NCI-H345 (cell line): ENCODE measurements around the gene RBM14.
"Not testable (repeated sequence)": the region's sequence is repeated elsewhere in the genome, so short reads cannot be mapped to it uniquely, and the experiment has no call there.

ENCODE experiments used
- DNase-seq: peaks from one replicate; lab custom pipeline; 2025; lab: John Stamatoyannopoulos, UW

The RBM14 gene

DNA sequence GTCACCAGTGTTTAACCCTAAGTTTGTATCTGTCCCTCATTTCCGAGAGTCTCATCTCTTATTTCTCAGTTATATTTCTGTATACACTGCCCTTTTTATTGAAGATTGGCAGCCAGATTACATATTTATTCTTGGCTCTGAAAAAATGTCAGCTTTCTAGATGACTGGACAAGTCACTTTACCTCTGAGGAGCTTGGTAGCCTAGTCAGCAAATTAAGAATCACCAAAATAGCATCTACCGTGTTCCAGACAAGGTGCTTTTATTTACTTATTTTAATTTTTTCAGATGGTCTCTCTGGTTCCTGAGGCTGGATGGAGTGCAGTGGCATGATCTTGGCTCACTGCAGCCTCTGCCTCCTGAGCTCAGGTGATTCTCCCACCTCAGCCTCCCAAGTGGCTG lies 16.5 kb downstream of the RBM14 start:
- DNase-seq: no peak

- DNase-seq: no peak
Observed at GRCh38 chr11:66636411-66636810, 20.0 kb downstream of the RBM14 start.

GRCh38 chr11:66637557-66638176 lies 21.2 kb downstream of the RBM14 start:
- no peak for DNase-seq

DNA sequence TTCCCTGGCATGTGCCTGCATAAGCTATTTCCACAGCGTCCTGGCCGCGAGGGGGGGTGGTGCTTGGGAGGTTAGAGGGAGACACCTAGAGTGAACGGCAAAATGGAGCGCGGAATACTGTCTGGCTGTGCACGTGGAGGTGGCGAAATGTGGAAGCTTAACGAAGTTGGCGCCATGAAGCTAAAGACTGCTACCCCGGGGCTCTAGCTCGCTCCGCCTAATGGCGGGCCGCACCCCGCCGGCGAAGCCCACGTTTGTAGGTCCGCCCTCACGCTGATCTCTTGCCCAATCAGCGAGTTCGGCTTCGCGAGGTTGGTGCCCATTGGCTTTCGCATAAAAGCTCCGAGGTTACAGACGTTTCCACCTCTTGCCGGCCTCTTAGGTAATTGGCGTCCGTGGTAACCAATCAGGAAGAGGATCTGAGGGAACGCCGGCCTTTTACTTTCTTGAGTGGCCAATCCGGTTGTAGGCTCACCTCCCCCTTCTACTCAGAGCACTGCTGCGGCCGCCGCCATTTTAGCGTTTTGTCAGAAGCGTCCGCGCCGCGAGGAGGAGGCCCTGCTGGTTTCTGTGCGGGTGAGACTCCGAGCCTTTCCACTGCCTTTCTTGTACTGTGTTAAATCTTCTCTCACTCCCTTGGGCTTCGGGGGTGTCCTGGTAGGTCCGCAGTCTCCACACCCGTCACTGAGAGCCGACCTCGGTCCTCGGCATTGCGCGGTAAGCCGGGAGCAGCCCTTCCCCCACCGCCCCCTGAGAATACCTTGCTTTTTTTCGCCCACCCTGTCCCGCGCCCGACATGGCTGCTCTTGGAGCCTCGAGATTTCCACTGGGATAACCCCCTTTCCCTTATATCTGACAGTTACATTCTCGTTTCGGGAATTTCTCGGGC lies 22.0 kb downstream of the RBM14 start, which contains the start of gene RBM4:
Gene RBM4, plus strand, starts transcription at position 527 of the 889 bp plus-strand sequence. CDS start 1,009 bp downstream, outside the sequence.
- DNase-seq: peak; percentile 100

DNA sequence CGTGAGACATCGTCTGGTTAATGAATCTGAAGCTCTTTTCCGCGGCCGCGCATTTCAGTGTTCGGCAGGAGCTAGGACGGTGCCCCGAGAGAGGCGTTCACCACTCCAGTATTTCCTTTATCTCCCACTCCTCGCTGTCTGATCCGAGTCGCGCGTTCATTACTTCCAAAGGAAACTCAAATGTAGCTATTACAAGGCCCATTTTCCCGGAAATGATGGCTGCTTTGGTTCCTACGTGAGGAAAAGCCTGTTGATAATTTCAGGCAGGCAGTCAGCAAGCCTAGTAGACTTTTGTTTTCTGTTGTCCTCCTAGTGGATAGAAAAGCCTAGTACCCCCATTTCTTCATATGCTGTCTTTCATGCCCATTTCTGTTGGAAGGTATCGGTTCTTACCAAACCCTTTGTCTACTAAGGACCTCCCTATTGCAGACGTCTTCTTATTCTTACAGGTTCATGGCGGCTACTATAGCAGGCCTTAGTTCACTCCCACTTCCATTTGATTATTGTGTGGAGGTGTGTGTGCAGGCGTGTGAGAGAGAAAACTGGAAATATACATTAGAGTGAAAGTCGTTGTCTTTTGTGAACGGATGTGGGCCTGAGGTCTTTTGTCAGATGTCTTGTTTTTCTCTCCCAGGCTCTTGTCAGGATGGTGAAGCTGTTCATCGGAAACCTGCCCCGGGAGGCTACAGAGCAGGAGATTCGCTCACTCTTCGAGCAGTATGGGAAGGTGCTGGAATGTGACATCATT lies 22.8 kb downstream of the RBM14 start:
- DNase-seq: no peak

- not testable (repeated sequence) for DNase-seq
Observed at GRCh38 chr11:66639814-66640340, 23.4 kb downstream of the RBM14 start.

DNA sequence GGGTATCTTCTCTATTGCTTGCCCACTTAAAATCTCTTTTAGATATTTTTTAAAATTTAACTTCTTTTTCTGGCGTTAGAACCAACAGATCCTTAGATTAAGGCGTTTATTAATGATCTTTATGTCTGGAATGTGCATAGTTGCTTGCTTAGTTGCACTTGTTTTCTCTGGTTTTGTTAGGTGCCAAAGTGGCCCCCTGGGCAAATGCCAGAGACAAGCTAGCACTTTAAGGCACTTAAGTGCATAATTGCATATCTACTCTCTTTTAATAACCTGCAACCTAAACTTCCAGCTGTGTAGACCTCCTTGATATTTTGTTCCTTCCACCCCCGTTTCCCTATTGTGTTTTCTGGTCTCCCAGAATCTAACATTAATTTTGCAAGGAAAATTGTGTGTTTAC lies 25.4 kb downstream of the RBM14 start:
- DNase-seq: no peak

GRCh38 chr11:66643745-66644437 lies 27.5 kb downstream of the RBM14 start:
- DNase-seq: no peak

- DNase-seq: no peak
Observed at GRCh38 chr11:66646828-66647227, 30.4 kb downstream of the RBM14 start.

GRCh38 chr11:66649903-66650302 lies 33.5 kb downstream of the RBM14 start:
- no peak for DNase-seq

GRCh38 chr11:66651016-66651415 lies 34.6 kb downstream of the RBM14 start:
- no peak for DNase-seq

DNA sequence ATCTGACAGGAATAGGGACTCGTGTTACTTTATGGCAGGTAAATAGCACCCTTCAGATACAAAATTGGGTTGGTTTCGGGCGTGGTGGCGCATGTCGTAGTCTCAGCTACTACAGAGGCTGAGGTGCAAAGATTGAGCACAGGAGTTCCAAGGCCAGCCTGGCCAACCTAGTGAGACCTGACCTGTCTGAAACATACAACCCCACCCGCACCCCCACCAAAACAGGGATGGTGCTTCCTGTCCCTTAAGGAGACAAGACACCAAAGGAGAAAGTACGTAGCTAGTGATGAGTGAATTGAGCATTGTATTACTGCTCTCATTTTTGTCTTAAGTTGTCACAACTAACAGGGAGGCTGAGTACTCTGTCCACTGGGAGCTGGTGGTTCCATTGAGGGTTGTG lies 36.2 kb downstream of the RBM14 start:
- no peak for DNase-seq

DNA sequence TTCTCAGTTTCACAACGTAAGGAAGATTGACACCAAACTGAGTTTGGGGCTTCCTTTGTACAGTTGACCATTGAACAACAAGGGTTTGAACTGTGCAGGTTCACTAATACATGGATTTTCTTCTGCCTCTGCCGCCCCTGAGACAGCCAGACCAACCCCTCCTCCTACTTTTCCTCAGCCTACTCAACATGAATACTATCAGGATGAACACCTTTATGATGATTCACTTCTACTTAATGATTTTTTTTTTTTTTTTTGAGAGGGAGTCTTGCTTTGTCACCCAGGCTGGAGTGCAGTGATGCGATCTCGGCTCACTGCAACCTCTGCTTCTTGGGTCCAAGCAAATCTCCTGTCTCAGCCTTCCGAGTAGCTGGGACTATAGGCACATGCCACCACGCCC lies 36.7 kb downstream of the RBM14 start:
- DNase-seq: no peak

- DNase-seq: no peak
Observed at GRCh38 chr11:66659763-66660162, 43.3 kb downstream of the RBM14 start.

- no peak for DNase-seq
Observed at GRCh38 chr11:66663741-66664296, 47.4 kb downstream of the RBM14 start.

DNA sequence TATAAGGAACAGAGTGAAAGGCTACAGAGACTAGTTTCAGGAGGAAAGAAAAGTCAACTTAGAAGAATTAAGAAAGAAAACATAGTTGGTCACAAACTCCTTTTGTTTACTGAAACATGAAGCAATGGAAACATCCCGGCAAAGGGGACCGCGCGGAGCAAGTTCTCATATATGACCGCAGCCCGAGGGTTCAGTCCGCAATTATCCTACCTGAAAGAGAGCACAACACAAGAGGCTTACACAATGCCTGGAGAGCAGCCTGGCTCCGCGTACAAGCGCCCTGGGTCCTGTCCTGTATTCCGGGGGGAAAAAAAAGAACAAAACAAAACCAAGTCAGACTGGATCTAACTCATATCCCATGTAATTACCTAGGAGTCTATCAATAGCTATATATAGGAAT lies 48.9 kb downstream of the RBM14 start:
- no peak for DNase-seq

GRCh38 chr11:66670816-66671215 lies 54.4 kb downstream of the RBM14 start:
- no peak for DNase-seq

DNA sequence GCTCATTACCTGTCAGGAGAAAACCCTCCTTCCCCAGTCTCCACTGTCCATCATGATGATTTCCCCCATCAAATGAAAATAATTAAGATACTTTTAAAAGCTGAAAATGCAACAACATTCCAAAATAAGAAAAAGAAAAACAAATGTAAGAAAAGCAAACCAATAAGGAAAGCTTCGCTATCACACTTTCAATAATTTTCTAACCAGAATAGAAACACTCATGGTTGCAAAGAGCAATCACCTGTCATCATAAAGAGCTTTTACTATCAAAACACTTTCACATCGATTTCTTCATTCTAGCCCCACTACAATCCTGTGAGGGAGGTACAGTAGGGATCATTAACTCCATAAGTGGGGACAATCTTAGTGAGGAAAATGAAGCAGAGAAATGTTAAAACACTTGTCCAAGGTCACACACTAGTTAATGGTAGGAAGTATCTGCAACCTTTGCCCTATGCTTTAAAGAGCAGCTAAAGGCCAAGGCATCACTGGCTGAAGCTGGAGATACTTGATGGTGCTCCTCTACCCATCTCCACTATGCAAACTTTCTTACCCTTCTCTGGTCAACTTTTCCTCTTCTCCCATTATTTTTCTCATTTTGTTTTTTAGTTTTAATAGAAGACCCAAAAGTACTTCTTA lies 58.7 kb downstream of the RBM14 start:
- peak; percentile 29 for DNase-seq

DNA sequence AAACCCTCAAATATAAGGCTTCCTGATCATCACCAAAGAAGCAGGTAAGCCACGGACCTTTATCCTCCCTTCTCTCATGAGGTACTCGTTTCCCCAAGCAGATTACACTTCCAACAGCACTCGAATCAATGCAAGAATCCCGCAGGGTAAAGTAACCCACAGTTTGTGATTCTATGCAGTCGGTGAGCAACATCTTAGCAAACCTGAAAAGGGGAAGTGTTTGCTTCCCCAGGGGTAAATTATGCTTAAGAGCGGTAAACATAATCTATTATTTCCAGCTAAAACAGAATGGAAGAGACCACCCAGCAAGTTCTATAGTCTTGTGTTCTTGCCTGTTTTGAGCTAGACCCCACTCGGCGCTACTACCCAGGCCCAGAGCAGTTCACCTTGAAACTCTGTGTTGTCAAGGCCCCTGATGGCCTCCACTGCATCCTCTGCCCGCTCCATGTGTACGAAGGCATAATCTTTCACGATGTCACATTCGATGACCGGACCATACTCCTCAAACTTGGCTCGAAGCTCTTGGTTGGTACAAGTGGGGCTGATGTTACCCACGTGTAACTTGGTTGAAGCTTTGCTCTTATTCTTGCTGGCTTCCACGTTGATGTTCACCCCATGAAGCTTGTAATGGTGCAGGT lies 60.0 kb downstream of the RBM14 start:
- no peak for DNase-seq
